SIG-M5 treated with dmso at 0.1 percent for 504 hours (cell line): Measurements from ENCODE around the gene SNRPA.
"Not testable (repeated sequence)": the region's sequence is repeated elsewhere in the genome, so short reads cannot be mapped to it uniquely, and the experiment has no call there.

ENCODE experiments used
- DNase-seq: peaks from one replicate; lab custom pipeline; 2025; ENCODE audit not compliant: unreplicated experiment; lab: John Stamatoyannopoulos, UW

SNRPA gene

GRCh38 chr19:40744554-40745401, 6.2 kb upstream of the SNRPA start:
- DNase-seq = no peak

DNA sequence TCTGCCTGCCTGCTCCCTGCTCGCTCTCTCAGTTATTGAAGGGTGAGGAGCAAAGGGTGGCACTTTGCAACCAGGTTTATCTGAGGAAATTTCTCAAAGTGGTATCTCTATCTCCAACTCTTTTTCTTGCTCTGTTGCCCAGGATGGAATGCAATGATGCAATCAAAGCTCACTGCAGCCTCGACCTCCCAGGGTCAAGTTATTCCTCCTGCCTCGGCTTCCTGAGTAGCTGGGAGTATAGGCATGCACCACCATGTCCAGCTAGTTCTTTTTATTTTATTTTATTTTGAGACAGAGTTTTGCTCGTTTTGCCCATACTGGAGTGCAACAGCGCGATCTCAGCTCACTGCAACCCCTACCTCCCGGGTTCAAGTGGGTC, 5.6 kb upstream of the SNRPA start:
- DNase-seq = no peak

- no peak for DNase-seq
These were observed 3.5 kb upstream of the SNRPA start for GRCh38 chr19:40747536-40747935.

GRCh38 chr19:40750058-40750873, 737 bp upstream of the SNRPA start, which contains the start of gene ACTMAP:
Gene ACTMAP, minus strand, starts transcription at chr19:40750477. Its CDS starts 674 bp downstream, at chr19:40749803.
- peak; percentile 99 for DNase-seq

DNA sequence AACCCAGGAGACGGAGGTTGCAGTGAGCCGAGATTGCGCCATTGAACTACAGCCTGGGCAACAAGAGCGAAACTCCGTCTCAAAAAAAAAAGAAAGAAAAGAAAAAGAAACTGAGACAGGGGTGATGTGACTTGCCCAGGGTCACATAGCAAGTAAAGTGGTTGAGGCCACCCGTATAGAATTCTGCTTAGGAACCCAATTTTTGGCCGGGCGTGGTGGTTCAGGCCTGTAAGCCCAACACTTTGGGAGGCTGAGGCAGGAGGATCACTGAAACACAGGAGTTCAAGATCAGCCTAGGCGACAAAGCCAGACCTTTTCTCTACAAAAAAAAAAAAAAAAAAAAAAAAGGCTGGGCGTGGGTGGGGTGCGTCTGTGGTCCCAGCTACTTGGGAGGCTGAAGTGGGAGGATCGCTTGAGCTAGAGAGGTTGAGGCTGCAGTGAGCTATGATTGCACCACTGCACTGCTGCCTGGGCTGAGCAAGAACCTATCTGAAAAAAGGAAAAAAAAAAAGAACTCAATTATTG, 1.3 kb downstream of the SNRPA start:
- DNase-seq = no peak

DNA sequence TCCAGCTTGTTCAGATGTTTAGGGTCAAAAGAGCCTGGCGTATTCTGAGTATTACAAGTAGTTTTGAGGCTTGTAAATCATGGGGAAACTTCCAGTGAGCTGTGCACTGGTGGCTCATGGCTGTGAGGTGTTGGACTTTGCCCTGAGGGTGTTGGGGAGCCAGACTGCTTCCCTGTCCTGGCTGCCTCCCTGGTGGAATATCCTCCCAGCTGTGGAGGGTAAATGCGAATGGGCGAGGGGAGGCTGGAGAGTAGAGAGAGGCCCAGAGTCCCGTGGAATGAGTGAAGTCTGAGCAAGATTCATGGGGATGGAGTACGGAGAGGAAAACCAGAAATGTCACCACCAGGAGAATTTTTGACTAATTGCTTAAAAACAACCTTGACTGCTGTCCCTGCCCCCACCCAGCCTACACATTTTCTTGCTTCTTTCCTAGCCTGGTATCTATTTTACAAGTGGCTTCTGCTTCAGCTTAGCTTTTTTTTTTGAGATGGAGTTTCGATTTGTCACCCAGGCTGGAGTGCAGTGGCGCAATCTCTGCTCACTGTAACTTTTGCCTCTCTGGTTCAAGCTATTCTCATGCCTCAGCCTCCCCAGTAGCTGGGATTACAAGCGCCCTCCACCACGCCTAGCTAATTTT, 3.7 kb downstream of the SNRPA start:
- DNase-seq = peak; percentile 93

DNA sequence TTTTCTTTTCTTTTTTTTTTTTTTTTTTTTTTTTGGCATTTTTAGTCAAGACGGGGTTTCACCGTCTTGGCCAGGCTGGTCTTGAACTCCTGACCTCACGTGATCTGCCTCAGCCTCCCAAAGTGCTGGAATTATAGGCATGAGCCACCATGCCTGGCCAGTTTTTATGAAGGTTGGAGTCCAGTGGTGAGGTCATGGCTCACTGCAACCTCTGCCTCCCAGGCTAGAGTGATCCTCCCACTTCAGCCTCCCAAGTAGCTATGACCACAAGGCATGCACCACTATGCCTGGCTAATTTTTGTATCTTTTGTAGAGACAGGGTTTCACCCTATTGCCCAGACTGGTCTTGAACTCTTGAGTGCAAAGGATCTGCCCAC, 4.2 kb downstream of the SNRPA start:
- DNase-seq = no peak

- no peak for DNase-seq
These were observed 4.8 kb downstream of the SNRPA start for GRCh38 chr19:40755791-40756190.

- no peak for DNase-seq
These were observed 5.6 kb downstream of the SNRPA start for GRCh38 chr19:40756502-40757110.

GRCh38 chr19:40758491-40758890, 7.5 kb downstream of the SNRPA start:
- DNase-seq = no peak

GRCh38 chr19:40759352-40759751, 8.3 kb downstream of the SNRPA start:
- no peak for DNase-seq

GRCh38 chr19:40762754-40763470, 11.9 kb downstream of the SNRPA start:
- DNase-seq = no peak

DNA sequence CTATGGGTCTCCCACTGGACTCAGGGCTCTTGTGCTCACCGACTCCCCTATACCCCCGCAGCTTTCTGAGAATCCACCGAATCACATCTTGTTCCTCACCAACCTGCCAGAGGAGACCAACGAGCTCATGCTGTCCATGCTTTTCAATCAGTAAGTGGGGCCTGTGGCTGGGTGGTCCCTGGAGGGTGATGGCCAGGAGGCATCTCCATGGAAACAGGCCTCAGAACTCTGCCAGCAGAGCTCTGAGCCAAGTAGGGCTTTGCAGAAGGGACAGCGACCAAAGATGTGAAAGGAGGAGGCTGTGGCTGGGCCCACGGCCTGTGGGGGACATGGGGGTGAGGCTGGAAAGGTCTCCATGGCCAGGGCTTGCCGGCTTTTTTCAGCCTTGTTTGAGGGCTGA, 12.5 kb downstream of the SNRPA start:
- DNase-seq = no peak

- no peak for DNase-seq
These were observed 13.0 kb downstream of the SNRPA start for GRCh38 chr19:40763963-40764362.

DNA sequence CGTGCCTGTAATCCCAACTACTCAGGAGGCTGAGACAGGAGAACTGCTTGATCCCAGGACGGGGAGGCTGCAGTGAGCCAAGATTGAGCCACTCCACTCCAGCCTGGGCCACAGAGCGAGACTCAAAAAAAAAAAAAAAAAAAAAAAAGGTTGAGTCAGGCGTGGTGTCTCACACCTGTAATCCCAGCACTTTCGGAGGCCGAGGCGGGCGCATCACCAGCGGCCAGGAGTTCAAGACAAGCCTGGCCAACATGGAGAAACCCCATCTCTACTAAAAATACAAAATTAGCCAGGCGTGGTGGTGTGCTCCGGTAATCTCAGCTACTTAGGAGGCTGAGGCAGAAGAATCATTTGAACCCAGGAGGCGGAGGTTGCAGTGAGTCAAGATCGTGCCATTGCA, 15.4 kb downstream of the SNRPA start:
- not testable (repeated sequence) for DNase-seq

GRCh38 chr19:40768869-40769268, 17.9 kb downstream of the SNRPA start:
- no peak for DNase-seq

GRCh38 chr19:40771101-40771862, 20.3 kb downstream of the SNRPA start:
- not testable (repeated sequence) for DNase-seq

GRCh38 chr19:40774916-40775631, 24.1 kb downstream of the SNRPA start, which contains the start of gene MIA:
Gene MIA, plus strand, starts transcription at chr19:40775521. Its CDS starts 22 bp downstream, at chr19:40775543.
- DNase-seq = no peak

- DNase-seq = no peak
These were observed 24.6 kb downstream of the SNRPA start for GRCh38 chr19:40775632-40776022.
